Loucy (cell line): ENCODE results near the gene TBC1D2.

Source experiments
- H2AFZ ChIP-seq: fragments of 200-600 bp; sonication (generic); 2 replicates; pipeline ENCODE4 v1.6.0; 2016; ENCODE audit warnings: antibody characterized with exemption, mild to moderate bottlenecking, low read length, moderate library complexity
- H3F3A ChIP-seq: fragments of 200-600 bp; 2 replicates; pipeline ENCODE4 v1.6.0; 2016; ENCODE audit warnings: antibody characterized with exemption, low read depth, mild to moderate bottlenecking
- H3K27me3 ChIP-seq: fragments of 200-600 bp; sonication (generic); 2 replicates; pipeline ENCODE4 v1.6.1; 2014; ENCODE audit warnings: low read length, mild to moderate bottlenecking; ENCODE audit not compliant: insufficient read depth, poor library complexity, severe bottlenecking
- H3K36me3 ChIP-seq: fragments of 200-600 bp; sonication (generic); 2 replicates; pipeline ENCODE4 v1.6.1; 2016; ENCODE audit warnings: low read length; ENCODE audit not compliant: insufficient read depth
- H3K4me1 ChIP-seq: fragments of 200-600 bp; sonication (generic); 2 replicates; pipeline ENCODE4 v1.5.1; 2014; ENCODE audit warnings: low read length, mild to moderate bottlenecking; ENCODE audit not compliant: insufficient read depth, poor library complexity, severe bottlenecking
- H3K4me2 ChIP-seq: fragments of 200-600 bp; sonication (generic); 2 replicates; pipeline ENCODE4 v1.6.0; 2014; ENCODE audit warnings: antibody characterized with exemption, low read length, low read depth, mild to moderate bottlenecking; ENCODE audit not compliant: poor library complexity, severe bottlenecking
- H3K4me3 ChIP-seq: fragments of 200-600 bp; sonication (generic); 2 replicates; pipeline ENCODE4 v1.5.1; 2014; ENCODE audit warnings: low read length, mild to moderate bottlenecking, mixed read lengths; ENCODE audit not compliant: poor library complexity, severe bottlenecking
- H3K79me2 ChIP-seq: fragments of 200-600 bp; sonication (generic); 2 replicates; pipeline ENCODE4 v1.6.1; 2014; ENCODE audit warnings: low read length; ENCODE audit not compliant: insufficient read depth
- H3K9ac ChIP-seq: fragments of 200-600 bp; sonication (generic); 2 replicates; pipeline ENCODE4 v1.6.0; 2014; ENCODE audit warnings: mild to moderate bottlenecking, low read depth, low read length, moderate library complexity; ENCODE audit not compliant: poor library complexity, severe bottlenecking
- H3K9me2 ChIP-seq: fragments of 200-600 bp; sonication (generic); replicated peaks from 2 replicates; pipeline ENCODE4 v1.6.1; 2016; ENCODE audit warnings: low read depth, low read length, mixed read lengths
- H3K9me3 ChIP-seq: fragments of 200-600 bp; sonication (generic); 2 replicates; pipeline ENCODE4 v1.6.1; 2014; ENCODE audit warnings: mild to moderate bottlenecking, antibody characterized with exemption, low read length, low read depth; ENCODE audit not compliant: insufficient read depth
- H4K20me1 ChIP-seq: fragments of 200-600 bp; sonication (generic); 2 replicates; pipeline ENCODE4 v1.6.0; 2014; ENCODE audit warnings: antibody characterized with exemption, low read length, mild to moderate bottlenecking; ENCODE audit not compliant: insufficient read depth, poor library complexity, severe bottlenecking
- CTCF ChIP-seq: fragments of 200-600 bp; sonication (generic); conservative IDR thresholded peaks from 2 replicates; pipeline ENCODE4 v1.5.1; 2014; ENCODE audit warnings: mild to moderate bottlenecking, antibody characterized with exemption, low read length
- EZH2phosphoT487 ChIP-seq: fragments of 200-600 bp; IDR thresholded peaks from 2 replicates; pipeline ENCODE4 v1.6.1; 2018; ENCODE audit warnings: antibody characterized with exemption, mild to moderate bottlenecking, moderate library complexity, borderline replicate concordance

TBC1D2 gene

GRCh38 chr9:98234245-98234825 is 21.1 kb downstream of the TBC1D2 start:
- Histone ChIP-seq H3K4me2 (no peak overlapping the region), H3K9me2 (no peaks in the 10 kb centered on the region), H3K36me3 (no peaks in the 10 kb centered on the region), H3K9me3 (no peaks in the 10 kb centered on the region), H2AFZ (no peak overlapping the region), H3K27me3 (no peaks in the 10 kb centered on the region), H3K9ac (no peak overlapping the region), H3K4me1 (no peaks in the 10 kb centered on the region), H3F3A (no peaks in the 10 kb centered on the region), H3K79me2 (no peaks in the 10 kb centered on the region), H3K4me3 (no peak overlapping the region), H4K20me1 (no peaks in the 10 kb centered on the region)
- TF ChIP-seq EZH2phosphoT487 (no peak), CTCF (peak; percentile 29)

GRCh38 chr9:98232926-98233325 is 22.5 kb downstream of the TBC1D2 start:
- Histone ChIP-seq H3K9me2 (no peaks in the 10 kb centered on the region), H3K9ac (no peak overlapping the region), H3K4me1 (no peaks in the 10 kb centered on the region)

GRCh38 chr9:98231770-98232478 is 23.5 kb downstream of the TBC1D2 start:
- Histone ChIP-seq H3K9ac (no peak overlapping the region), H2AFZ (no peak overlapping the region), H3K4me1 (no peaks in the 10 kb centered on the region), H3K9me2 (no peaks in the 10 kb centered on the region), H3K4me3 (no peak overlapping the region), H3F3A (no peaks in the 10 kb centered on the region), H3K4me2 (no peak overlapping the region), H3K36me3 (no peaks in the 10 kb centered on the region), H3K79me2 (no peaks in the 10 kb centered on the region), H4K20me1 (no peaks in the 10 kb centered on the region), H3K9me3 (no peaks in the 10 kb centered on the region), H3K27me3 (no peaks in the 10 kb centered on the region)
- no peak for TF ChIP-seq EZH2phosphoT487
- no peak for TF ChIP-seq CTCF

More at GRCh38 chr9:98232926-98233325, 22.5 kb downstream of the TBC1D2 start:
- TF ChIP-seq EZH2phosphoT487 (no peak), CTCF (no peak)
- no peaks in the 10 kb centered on the region for H3K27me3 ChIP-seq
- H3K4me3 ChIP-seq, result no peak overlapping the region
- no peaks in the 10 kb centered on the region for H4K20me1 ChIP-seq
- no peak overlapping the region for H3K4me2 ChIP-seq
- no peaks in the 10 kb centered on the region for H3K36me3 ChIP-seq
- no peaks in the 10 kb centered on the region for H3K9me3 ChIP-seq
- no peak overlapping the region for H2AFZ ChIP-seq
- H3F3A ChIP-seq, result no peaks in the 10 kb centered on the region
- H3K79me2 ChIP-seq, result no peaks in the 10 kb centered on the region
